ENCODE data around the gene PDLIM1. TPM values are rescaled to one million over a fixed set of nuclear protein-coding genes. Genes with fewer than 3 reads are reported as not detected.
A peak's percentile ranks its signal among the peaks of the same experiment; 100 is the strongest.

The PDLIM1 gene
- total and polyA plus RNA-seq, 9 of the 15 experiments (the other 6 are each of a cell fraction or from before 2014, with no cell fraction given): 19.8 to 164 (median 39.1) TPM

DNA sequence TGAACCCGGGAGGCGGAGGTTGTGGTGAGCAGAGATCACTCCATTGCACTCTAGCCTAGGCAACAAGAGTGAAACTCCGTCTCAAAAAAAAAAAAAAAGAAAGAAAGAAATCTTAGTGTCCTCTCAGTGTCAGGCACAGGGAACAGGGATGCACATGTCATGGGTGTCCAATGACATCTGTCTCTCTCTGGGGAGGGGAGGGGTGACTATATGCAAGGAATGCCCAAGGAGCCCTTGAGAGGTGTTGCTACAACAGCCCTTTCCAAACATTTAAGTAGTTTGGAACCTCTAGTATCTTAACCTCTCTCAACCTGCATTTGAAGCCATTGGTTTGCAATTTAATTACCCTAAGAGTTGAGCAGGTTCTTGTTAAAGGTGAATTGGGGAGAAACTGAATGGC lies 28.9 kb downstream of the PDLIM1 start (continued):
- TF ChIP-seq RBM22 (IDR thresholded peaks at IDR 0.05; ENCODE audit: low read depth, low read length, poor library complexity, severe bottlenecking) (no peak), ZNF232 (CRISPR knock-in tag; IDR thresholded peaks at IDR 0.05) (no peak), ZZZ3 (IDR thresholded peaks at IDR 0.05) (no peak), NEUROD1 (IDR thresholded peaks at IDR 0.05; ENCODE audit: borderline replicate concordance, low read depth, low read length, partially characterized antibody) (no peak)

DNA sequence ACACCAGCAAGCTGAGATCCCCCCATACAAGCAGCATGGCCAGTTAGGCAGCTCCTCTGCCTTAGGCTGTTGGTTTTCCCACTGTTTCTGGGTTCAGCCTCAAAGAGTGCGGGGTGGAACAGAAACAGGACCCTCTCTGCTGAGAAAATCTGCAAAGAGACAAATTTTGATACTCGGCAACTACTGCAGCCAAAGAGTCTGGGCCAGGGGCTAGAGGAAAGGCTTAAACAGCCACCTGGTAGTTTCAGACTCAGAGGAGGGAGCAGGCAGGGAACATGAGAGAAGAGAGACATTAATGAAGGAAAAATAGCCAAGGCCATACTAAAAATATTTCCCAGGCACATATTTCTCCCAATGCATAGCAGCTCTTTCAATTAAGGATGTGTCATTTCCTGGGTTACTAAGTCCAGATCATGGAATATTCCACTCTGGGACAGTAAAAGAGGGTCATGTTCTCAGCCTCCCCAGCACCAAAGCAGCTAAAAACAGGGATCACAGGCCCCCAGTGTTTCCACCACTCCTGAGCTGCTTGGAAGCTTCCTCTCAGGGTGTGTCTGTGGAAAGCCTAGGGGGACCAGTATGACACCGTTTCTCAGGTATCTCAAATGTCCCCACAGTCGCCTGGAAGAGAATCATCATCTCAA lies 29.8 kb downstream of the PDLIM1 start:
- no peak overlapping the region for H2AFZ ChIP-seq (ENCODE audit: low read depth, low read length)
- H4K20me1 ChIP-seq (replicated peaks; ENCODE audit: control insufficient read depth, insufficient read depth, low read length): no peaks in the 10 kb centered on the region
- H3K4me1 ChIP-seq (replicated peaks in 1 of 2; ENCODE audit: control insufficient read depth in 2 of 2, insufficient read depth in 2 of 2, low read length in 2 of 2): peaks cover 5 to 8% of the 10 kb centered on the region in 2 experiments; a peak in 3 of 5 replicates
- FAIRE-seq (no peak), DNase-seq (ENCODE audit: extremely low read depth in 1 of 4, low spot score in 3 of 4) (no peak), ATAC-seq (no peak)
- POLR2A ChIA-PET: no interaction called here
- BruUV-seq (replicated peaks): no TSS peak
- TF ChIP-seq, protein P1, sequence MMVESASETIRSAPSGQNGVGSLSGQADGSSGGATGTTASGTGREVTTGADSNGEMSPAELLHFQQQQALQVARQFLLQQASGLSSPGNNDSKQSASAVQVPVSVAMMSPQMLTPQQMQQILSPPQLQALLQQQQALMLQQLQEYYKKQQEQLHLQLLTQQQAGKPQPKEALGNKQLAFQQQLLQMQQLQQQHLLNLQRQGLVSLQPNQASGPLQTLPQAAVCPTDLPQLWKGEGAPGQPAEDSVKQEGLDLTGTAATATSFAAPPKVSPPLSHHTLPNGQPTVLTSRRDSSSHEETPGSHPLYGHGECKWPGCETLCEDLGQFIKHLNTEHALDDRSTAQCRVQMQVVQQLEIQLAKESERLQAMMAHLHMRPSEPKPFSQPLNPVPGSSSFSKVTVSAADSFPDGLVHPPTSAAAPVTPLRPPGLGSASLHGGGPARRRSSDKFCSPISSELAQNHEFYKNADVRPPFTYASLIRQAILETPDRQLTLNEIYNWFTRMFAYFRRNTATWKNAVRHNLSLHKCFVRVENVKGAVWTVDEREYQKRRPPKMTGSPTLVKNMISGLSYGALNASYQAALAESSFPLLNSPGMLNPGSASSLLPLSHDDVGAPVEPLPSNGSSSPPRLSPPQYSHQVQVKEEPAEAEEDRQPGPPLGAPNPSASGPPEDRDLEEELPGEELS (CRISPR knock-in tag; IDR thresholded peaks at IDR 0.05; ENCODE audit: borderline replicate concordance): no peak
- TF ChIP-seq ESRRA (IDR thresholded peaks at IDR 0.05; ENCODE audit: borderline replicate concordance, low read depth) (no peak), RBM22 (IDR thresholded peaks at IDR 0.05; ENCODE audit: low read depth, low read length, poor library complexity, severe bottlenecking) (no peak), EHMT2 (IDR thresholded peaks at IDR 0.05) (no peak)
- TF ChIP-seq, protein P2, sequence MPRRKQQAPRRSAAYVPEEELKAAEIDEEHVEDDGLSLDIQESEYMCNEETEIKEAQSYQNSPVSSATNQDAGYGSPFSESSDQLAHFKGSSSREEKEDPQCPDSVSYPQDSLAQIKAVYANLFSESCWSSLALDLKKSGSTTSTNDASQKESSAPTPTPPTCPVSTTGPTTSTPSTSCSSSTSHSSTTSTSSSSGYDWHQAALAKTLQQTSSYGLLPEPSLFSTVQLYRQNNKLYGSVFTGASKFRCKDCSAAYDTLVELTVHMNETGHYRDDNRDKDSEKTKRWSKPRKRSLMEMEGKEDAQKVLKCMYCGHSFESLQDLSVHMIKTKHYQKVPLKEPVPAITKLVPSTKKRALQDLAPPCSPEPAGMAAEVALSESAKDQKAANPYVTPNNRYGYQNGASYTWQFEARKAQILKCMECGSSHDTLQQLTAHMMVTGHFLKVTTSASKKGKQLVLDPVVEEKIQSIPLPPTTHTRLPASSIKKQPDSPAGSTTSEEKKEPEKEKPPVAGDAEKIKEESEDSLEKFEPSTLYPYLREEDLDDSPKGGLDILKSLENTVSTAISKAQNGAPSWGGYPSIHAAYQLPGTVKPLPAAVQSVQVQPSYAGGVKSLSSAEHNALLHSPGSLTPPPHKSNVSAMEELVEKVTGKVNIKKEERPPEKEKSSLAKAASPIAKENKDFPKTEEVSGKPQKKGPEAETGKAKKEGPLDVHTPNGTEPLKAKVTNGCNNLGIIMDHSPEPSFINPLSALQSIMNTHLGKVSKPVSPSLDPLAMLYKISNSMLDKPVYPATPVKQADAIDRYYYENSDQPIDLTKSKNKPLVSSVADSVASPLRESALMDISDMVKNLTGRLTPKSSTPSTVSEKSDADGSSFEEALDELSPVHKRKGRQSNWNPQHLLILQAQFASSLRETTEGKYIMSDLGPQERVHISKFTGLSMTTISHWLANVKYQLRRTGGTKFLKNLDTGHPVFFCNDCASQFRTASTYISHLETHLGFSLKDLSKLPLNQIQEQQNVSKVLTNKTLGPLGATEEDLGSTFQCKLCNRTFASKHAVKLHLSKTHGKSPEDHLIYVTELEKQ (CRISPR knock-in tag; IDR thresholded peaks at IDR 0.05): no peak
- peaks cover 77% of the 10 kb centered on the region; the same call in 2 of the 3 replicates for H3K36me3 ChIP-seq (ENCODE audit: control insufficient read depth, insufficient read depth, low read length)
- no peaks in the 10 kb centered on the region for H3K27me3 ChIP-seq (ENCODE audit: control insufficient read depth in 2 of 2, insufficient read depth in 2 of 2, low read length in 2 of 2)
- no peak overlapping the region for H3K4me3 ChIP-seq
- peak overlapping the region in 1 of 2 experiments; percentile 27; a peak in 1 of 4 replicates for H3K9ac ChIP-seq (ENCODE audit: insufficient read depth in 1 of 2, low read depth in 2 of 2, low read length in 2 of 2)
- H3K27ac ChIP-seq (ENCODE audit: extremely low read depth, low read depth, low read length): peak overlapping the region; percentile 47; the same call in 2 of the 3 replicates
- no peaks in the 10 kb centered on the region for H3K9me1 ChIP-seq (ENCODE audit: control insufficient read depth, insufficient read depth, low read length)
- CTCF ChIA-PET (ENCODE audit: low intra/inter-chr PET ratio): no interaction called here
- no peak overlapping the region for H3K4me2 ChIP-seq (ENCODE audit: insufficient read depth, low read length)
- 0 out of 3 replicates have a peak, but pooled peaks cover 3% of the 10 kb centered on the region for H3K79me2 ChIP-seq (ENCODE audit: control insufficient read depth, insufficient read depth, low read length)
- intact Hi-C loops (cut with micrococcal nuclease) (no loop called here), in situ Hi-C loops (cut with MboI) (no loop called here)
- no peaks in the 10 kb centered on the region for H3K9me3 ChIP-seq (replicated peaks; ENCODE audit: control insufficient read depth, insufficient read depth, low read depth, low read length)
- 60% methylated on average over 1 of the region's 4 CpGs for WGBS (ENCODE audit: insufficient coverage, low coverage, missing lambda C conversion rate)

Measured in K562 (cell line).